GM12878 (cell line): Measurements from ENCODE around the gene CACFD1. TPM values are rescaled to one million over a fixed set of nuclear protein-coding genes. Genes with fewer than 3 reads are reported as not detected.

Experiments
- ATF7 ChIP-seq: fragments of 450-650 bp; IDR thresholded peaks from 2 replicates; pipeline ENCODE4 v1.6.1; 2016; ENCODE audit warnings: low read depth, mild to moderate bottlenecking
- CBX3 ChIP-seq: fragments of 200-600 bp; sonication (generic); IDR thresholded peaks from 2 replicates; pipeline ENCODE4 v1.6.1; 2016; ENCODE audit warnings: low read depth, borderline replicate concordance
- CHD1 ChIP-seq: IDR thresholded peaks from 2 replicates; pipeline ENCODE4 v1.6.1; 2012; ENCODE audit warnings: low read depth, low read length, improper control_type of control experiment
- E4F1 ChIP-seq: fragments of 450-650 bp; IDR thresholded peaks from 2 replicates; pipeline ENCODE4 v1.6.1; 2018; ENCODE audit warnings: borderline replicate concordance, mild to moderate bottlenecking; ENCODE audit not compliant: partially characterized antibody
- ELK1 ChIP-seq: IDR thresholded peaks from 2 replicates; pipeline ENCODE4 v1.6.1; 2012; ENCODE audit warnings: low read depth, low read length, improper control_type of control experiment
- GABPA ChIP-seq: IDR thresholded peaks from 2 replicates; pipeline ENCODE4 v1.6.1; 2014; ENCODE audit warnings: antibody characterized with exemption, low read depth, mild to moderate bottlenecking, inconsistent platforms
- JUNB ChIP-seq: IDR thresholded peaks from 2 replicates; pipeline ENCODE4 v1.6.1; 2016; ENCODE audit warnings: antibody characterized with exemption, mild to moderate bottlenecking
- KLF5 ChIP-seq: fragments of 450-650 bp; IDR thresholded peaks from 2 replicates; pipeline ENCODE4 v1.6.1; 2014; ENCODE audit warnings: mild to moderate bottlenecking; ENCODE audit not compliant: partially characterized antibody
- MEF2B ChIP-seq: fragments of 450-650 bp; IDR thresholded peaks from 2 replicates; pipeline ENCODE4 v1.6.1; 2018; ENCODE audit warnings: mild to moderate bottlenecking, moderate library complexity; ENCODE audit not compliant: partially characterized antibody, poor library complexity, severe bottlenecking
- NR2F1 ChIP-seq: fragments of 450-650 bp; conservative IDR thresholded peaks from 2 replicates; pipeline ENCODE4 v1.6.1; 2017; ENCODE audit warnings: mild to moderate bottlenecking
- PAX5 ChIP-seq: IDR thresholded peaks from 2 replicates; pipeline ENCODE4 v1.6.1; 2011; ENCODE audit warnings: low read depth, low read length, borderline replicate concordance
- TCF12 ChIP-seq: IDR thresholded peaks from 2 replicates; pipeline ENCODE4 v1.6.1; 2011; ENCODE audit warnings: low read depth, mild to moderate bottlenecking, low read length
- TCF3 ChIP-seq: IDR thresholded peaks from 2 replicates; pipeline ENCODE4 v1.6.1; 2012; ENCODE audit warnings: low read depth, mild to moderate bottlenecking, low read length, borderline replicate concordance; ENCODE audit not compliant: insufficient read depth
- YY1 ChIP-seq: IDR thresholded peaks from 2 replicates; pipeline ENCODE4 v1.6.1; 2011; ENCODE audit warnings: low read depth, mild to moderate bottlenecking, low read length
- ZNF207 ChIP-seq: fragments of 450-650 bp; IDR thresholded peaks from 2 replicates; pipeline ENCODE4 v1.6.1; 2014; ENCODE audit warnings: antibody characterized with exemption, mild to moderate bottlenecking, borderline replicate concordance
- ZNF384 ChIP-seq: IDR thresholded peaks from 2 replicates; pipeline ENCODE4 v1.6.1; 2012; ENCODE audit warnings: low read depth, mild to moderate bottlenecking, low read length, improper control_type of control experiment, borderline replicate concordance
- polyA plus RNA-seq, 11 experiments: library from polyadenylated mRNA; depleted of rRNA in 4 of 11; unstranded in 6 of 11; stranded (reverse) in 5 of 11; fragments of >200 nt; fragmentation: Nextera tagmentation in 4 of 11; fragmentation: Illumina TruSeq in 1 of 11; extraction: Ambion mirVana in 4 of 11; extraction: Trizol in 1 of 11; gene quantifications; 1 replicate in 1 of 11; 2 replicates in 10 of 11; pipeline versions ENCODE4 v1.2.1 to v1.2.3, GENCODE V29; 2011 to 2016; ENCODE audit warnings: inconsistent platforms in 2 of 11, missing spikeins in 2 of 11, low read depth in 1 of 11
- total RNA-seq, 4 experiments: library from RNA; depleted of rRNA in 3 of 4; stranded (reverse); fragments of >200 nt in 3 of 4; fragmentation: Illumina TruSeq in 1 of 4; extraction: Trizol in 1 of 4; gene quantifications; 2 replicates each; pipeline versions ENCODE4 v1.2.1 to v1.2.3, GENCODE V29; 2013 to 2021
- TF ChIP-seq, protein P1 (sequence below): fragments of 450-650 bp; IDR thresholded peaks from 2 replicates; pipeline ENCODE4 v1.6.1; 2017; ENCODE audit warnings: mild to moderate bottlenecking, moderate library complexity
- TF ChIP-seq, protein P2 (sequence below): IDR thresholded peaks from 2 replicates; pipeline ENCODE4 v1.6.1; 2012; ENCODE audit warnings: low read length, inconsistent platforms

The CACFD1 gene
- total and polyA plus RNA-seq, 10 of the 15 experiments (the other 5 are each of a cell fraction or from before 2014, with no cell fraction given), result 0.09 to 5.8 (median 1.4) TPM; not detected in 1

GRCh38 chr9:133417541-133418461 is 42.0 kb upstream of the CACFD1 start, which contains the start of gene REXO4 (continued):
- TF ChIP-seq, protein P1, sequence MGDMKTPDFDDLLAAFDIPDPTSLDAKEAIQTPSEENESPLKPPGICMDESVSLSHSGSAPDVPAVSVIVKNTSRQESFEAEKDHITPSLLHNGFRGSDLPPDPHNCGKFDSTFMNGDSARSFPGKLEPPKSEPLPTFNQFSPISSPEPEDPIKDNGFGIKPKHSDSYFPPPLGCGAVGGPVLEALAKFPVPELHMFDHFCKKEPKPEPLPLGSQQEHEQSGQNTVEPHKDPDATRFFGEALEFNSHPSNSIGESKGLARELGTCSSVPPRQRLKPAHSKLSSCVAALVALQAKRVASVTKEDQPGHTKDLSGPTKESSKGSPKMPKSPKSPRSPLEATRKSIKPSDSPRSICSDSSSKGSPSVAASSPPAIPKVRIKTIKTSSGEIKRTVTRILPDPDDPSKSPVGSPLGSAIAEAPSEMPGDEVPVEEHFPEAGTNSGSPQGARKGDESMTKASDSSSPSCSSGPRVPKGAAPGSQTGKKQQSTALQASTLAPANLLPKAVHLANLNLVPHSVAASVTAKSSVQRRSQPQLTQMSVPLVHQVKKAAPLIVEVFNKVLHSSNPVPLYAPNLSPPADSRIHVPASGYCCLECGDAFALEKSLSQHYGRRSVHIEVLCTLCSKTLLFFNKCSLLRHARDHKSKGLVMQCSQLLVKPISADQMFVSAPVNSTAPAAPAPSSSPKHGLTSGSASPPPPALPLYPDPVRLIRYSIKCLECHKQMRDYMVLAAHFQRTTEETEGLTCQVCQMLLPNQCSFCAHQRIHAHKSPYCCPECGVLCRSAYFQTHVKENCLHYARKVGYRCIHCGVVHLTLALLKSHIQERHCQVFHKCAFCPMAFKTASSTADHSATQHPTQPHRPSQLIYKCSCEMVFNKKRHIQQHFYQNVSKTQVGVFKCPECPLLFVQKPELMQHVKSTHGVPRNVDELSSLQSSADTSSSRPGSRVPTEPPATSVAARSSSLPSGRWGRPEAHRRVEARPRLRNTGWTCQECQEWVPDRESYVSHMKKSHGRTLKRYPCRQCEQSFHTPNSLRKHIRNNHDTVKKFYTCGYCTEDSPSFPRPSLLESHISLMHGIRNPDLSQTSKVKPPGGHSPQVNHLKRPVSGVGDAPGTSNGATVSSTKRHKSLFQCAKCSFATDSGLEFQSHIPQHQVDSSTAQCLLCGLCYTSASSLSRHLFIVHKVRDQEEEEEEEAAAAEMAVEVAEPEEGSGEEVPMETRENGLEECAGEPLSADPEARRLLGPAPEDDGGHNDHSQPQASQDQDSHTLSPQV, result 0 out of 2 replicates have a peak, but pooled peaks have one; percentile 61
- TF ChIP-seq TCF3 (0 out of 2 replicates have a peak, but pooled peaks have one; percentile 9), CHD1 (no peak; the same call in 1 of the 2 replicates), GABPA (peak; percentile 97), MEF2B (peak; percentile 63), NR2F1 (peak; percentile 99), ZNF207 (peak; percentile 99), E4F1 (peak; percentile 84), YY1 (peak; percentile 84), TCF12 (0 out of 2 replicates have a peak, but pooled peaks have one; percentile 19), ATF7 (peak; percentile 62; the same call in 1 of the 2 replicates), JUNB (no peak; the same call in 1 of the 2 replicates), KLF5 (peak; percentile 79), CBX3 (no peak), ELK1 (0 out of 2 replicates have a peak, but pooled peaks have one; percentile 61), PAX5 (peak; percentile 49; the same call in 1 of the 2 replicates), ZNF384 (no peak)
- TF ChIP-seq, protein P2, sequence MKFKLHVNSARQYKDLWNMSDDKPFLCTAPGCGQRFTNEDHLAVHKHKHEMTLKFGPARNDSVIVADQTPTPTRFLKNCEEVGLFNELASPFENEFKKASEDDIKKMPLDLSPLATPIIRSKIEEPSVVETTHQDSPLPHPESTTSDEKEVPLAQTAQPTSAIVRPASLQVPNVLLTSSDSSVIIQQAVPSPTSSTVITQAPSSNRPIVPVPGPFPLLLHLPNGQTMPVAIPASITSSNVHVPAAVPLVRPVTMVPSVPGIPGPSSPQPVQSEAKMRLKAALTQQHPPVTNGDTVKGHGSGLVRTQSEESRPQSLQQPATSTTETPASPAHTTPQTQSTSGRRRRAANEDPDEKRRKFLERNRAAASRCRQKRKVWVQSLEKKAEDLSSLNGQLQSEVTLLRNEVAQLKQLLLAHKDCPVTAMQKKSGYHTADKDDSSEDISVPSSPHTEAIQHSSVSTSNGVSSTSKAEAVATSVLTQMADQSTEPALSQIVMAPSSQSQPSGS, result no peak
